T-cell (primary cell): ENCODE data around the gene PRKAG2. TPM values are rescaled to one million over a fixed set of nuclear protein-coding genes. Genes with fewer than 3 reads are reported as not detected.

Experiments
- ATAC-seq, 4 experiments: fragments of 200-7000 bp in 3 of 4; fragments of 150-1000 bp in 1 of 4; cut with Tn5 transposase; replicated peaks in 1 of 4; 1 replicate in 3 of 4; 2 replicates in 1 of 4; pipeline ENCODE4 v1.10.0; 2021; ENCODE audit warnings: moderate library complexity in 3 of 4, mild to moderate bottlenecking in 2 of 4, moderate number of reproducible peaks in 1 of 4
- CTCF ChIA-PET, 2 donors: fragments of 300-600 bp; sonication (Branson Sonifier 250); formaldehyde crosslinking; loops; one replicate each; lab custom pipeline; 2022; ENCODE audit warnings: antibody characterized with exemption in 2 of 2; lab: Charles Lee
- POLR2A ChIA-PET, 2 donors: fragments of 300-600 bp; sonication (Branson Sonifier 250); formaldehyde crosslinking; loops; one replicate each; lab custom pipeline; 2022; ENCODE audit warnings: antibody characterized with exemption in 2 of 2; lab: Charles Lee
- DNase-seq, 35 experiments: peaks; one replicate each; pipeline versions ENCODE4 v3.0.0 to v3.0.0-alpha.2; 2013 to 2023
- H3K27ac ChIP-seq: one replicate; pipeline ENCODE4 v1.5.1; 2013; ENCODE audit warnings: low read length
- H3K27me3 ChIP-seq, 2 experiments: replicated peaks in 1 of 2; 1 replicate in 1 of 2; 2 replicates in 1 of 2; pipeline versions ENCODE4 v1.6.1 to v1.7.0; 2013; ENCODE audit warnings: low read length in 1 of 2, mixed read lengths in 1 of 2; ENCODE audit not compliant: control insufficient read depth in 2 of 2, insufficient read depth in 2 of 2; ENCODE audit errors: extremely low read depth in 1 of 2
- H3K36me3 ChIP-seq, 2 donors: 1 replicate in 1 of 2; 2 replicates in 1 of 2; pipeline versions ENCODE4 v1.6.1 to v1.7.0; 2013; ENCODE audit warnings: low read length in 1 of 2; ENCODE audit not compliant: control insufficient read depth in 2 of 2, insufficient read depth in 1 of 2; ENCODE audit errors: extremely low read depth in 1 of 2
- H3K4me1 ChIP-seq, 2 experiments: 1 replicate in 1 of 2; 2 replicates in 1 of 2; pipeline versions ENCODE4 v1.6.1 to v1.7.0; 2013; ENCODE audit warnings: low read length in 2 of 2, mixed read lengths in 1 of 2; ENCODE audit not compliant: insufficient read depth in 2 of 2, control insufficient read depth in 1 of 2; ENCODE audit errors: extremely low read depth in 1 of 2
- H3K4me3 ChIP-seq, 2 donors: 1 replicate in 1 of 2; 2 replicates in 1 of 2; pipeline versions ENCODE4 v1.5.1 to v1.7.0; 2013; ENCODE audit warnings: mild to moderate bottlenecking in 2 of 2, low read length in 1 of 2, moderate library complexity in 1 of 2; ENCODE audit not compliant: control insufficient read depth in 1 of 2; ENCODE audit errors: extremely low read depth in 1 of 2
- H3K9me3 ChIP-seq: 2 replicates; pipeline ENCODE4 v1.7.0; 2013
- H3K27ac Mint-ChIP-seq, 2 donors: one replicate each; pipeline ENCODE4 v1.8.0; 2020 to 2021; ENCODE audit warnings: mild to moderate bottlenecking in 2 of 2, mixed read lengths in 2 of 2
- H3K27me3 Mint-ChIP-seq, 2 donors: one replicate each; pipeline ENCODE4 v1.8.0; 2021 to 2022; ENCODE audit warnings: mixed read lengths in 2 of 2
- H3K36me3 Mint-ChIP-seq: one replicate; pipeline ENCODE4 v1.8.0; 2021; ENCODE audit warnings: mixed read lengths
- H3K4me1 Mint-ChIP-seq, 3 donors: one replicate each; pipeline ENCODE4 v1.8.0; 2020 to 2022; ENCODE audit warnings: mixed read lengths in 3 of 3, mild to moderate bottlenecking in 1 of 3
- H3K4me3 Mint-ChIP-seq, 3 donors: one replicate each; pipeline ENCODE4 v1.8.0; 2020 to 2022; ENCODE audit warnings: mild to moderate bottlenecking in 3 of 3, mixed read lengths in 3 of 3, moderate library complexity in 3 of 3
- H3K9me3 Mint-ChIP-seq, 3 donors: one replicate each; pipeline ENCODE4 v1.8.0; 2020 to 2022; ENCODE audit warnings: mixed read lengths in 3 of 3
- WGBS: methylation state at CpG from one replicate; pipeline ENCODE4 v1.1.5; 2013; ENCODE audit warnings: missing lambda C conversion rate; ENCODE audit not compliant: insufficient coverage; 5-methylcytosine and 5-hydroxymethylcytosine counted together
- total RNA-seq, 35 experiments: library from RNA in 6 of 35; stranded (reverse) in 6 of 35; fragments of 120-200 nt in 1 of 35; gene quantifications; one replicate each; pipeline versions ENCODE4 v1.2.1 to v1.2.4 and lab custom pipeline; 2013 to 2026

The PRKAG2 gene
- total RNA-seq, 5 donors from 2014 or later (not counting 1 experiment from before 2014, with no cell fraction given), result 43.0 to 59.9 (median 49.3) TPM

DNA sequence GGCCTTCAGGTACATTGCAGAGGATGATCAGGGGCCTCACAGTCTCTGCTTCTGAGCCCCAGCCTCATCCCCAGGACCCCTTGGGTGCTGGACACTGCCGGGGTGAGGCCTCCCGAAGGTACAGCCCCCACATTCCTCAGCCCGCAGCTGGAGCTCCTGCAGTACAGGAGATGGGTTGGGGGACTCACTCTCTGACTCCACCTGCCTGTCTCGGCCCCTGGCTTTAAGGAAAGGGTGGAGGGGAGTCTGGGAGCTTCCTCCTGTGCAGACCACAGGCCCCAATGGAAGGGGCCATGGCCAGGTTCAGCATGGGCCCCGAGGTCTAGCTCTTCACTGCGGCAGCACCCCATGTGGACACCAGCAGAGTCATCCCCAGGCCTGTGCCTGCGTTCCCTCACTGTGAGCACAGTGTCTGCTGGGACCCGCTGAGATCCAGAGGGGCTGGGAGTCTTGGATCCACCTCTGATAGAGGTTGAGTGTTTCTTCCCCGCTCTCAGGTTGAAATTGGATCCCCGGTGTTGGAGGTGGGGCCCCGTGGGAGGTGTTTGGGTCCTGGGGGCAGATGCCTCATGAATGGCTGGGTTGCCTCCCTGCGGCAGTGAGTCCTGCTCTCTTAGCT is 99.9 kb downstream of the PRKAG2 start:
- WGBS, result 94% methylated on average over 6 of the region's 12 CpGs
- Histone ChIP-seq H3K4me3 (no peak overlapping the region), H3K27ac (no peak overlapping the region), H3K36me3 (peaks cover 12 to 23% of the 10 kb centered on the region in 2 donors), H3K27me3 (no peaks in the 10 kb centered on the region), H3K9me3 (no peaks in the 10 kb centered on the region), H3K4me1 (no peaks in the 10 kb centered on the region)
- Mint-ChIP-seq H3K4me1 (peaks cover 0 to 4% (median 0%) of the 10 kb centered on the region in 3 donors), H3K27ac (no peak overlapping the region), H3K9me3 (no peaks in the 10 kb centered on the region), H3K4me3 (no peak overlapping the region), H3K36me3 (peaks cover 36% of the 10 kb centered on the region), H3K27me3 (no peaks in the 10 kb centered on the region)
- POLR2A ChIA-PET, result interaction anchor here in 1 of 2 donors (0.9 kb wide), 1 partner anchor 12 kb away, joined by 3 read pairs; no protein-coding TSS in a partner anchor
- CTCF ChIA-PET, result interaction anchor here in 1 of 2 donors (1.4 kb wide), 1 partner anchor 20 kb away, joined by 5 read pairs; no protein-coding TSS in a partner anchor
- ATAC-seq (no peak), DNase-seq (no peak)

DNA sequence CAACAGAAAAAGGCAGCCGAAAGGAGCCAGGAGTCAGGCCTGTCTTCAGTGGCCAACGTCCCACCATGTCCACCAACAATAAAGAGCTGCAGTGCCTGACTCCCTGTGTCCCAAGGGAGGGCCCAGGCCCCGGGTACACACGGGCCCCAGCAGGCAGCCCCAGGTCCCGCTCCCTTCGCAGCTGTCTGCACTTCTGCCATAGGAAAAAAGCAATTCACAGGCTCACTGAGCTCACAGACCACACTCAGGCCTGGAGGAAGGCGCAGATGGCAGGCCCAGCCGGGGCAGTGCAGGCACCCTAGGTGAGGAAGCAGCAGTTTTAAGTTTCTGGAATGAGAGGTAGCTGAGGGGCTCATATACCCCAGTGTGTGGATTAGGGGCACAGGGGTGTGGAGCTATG is 100.5 kb downstream of the PRKAG2 start:
- POLR2A ChIA-PET, result interaction anchor here in 1 of 2 donors (0.9 kb wide), 1 partner anchor 12 kb away, joined by 3 read pairs; no protein-coding TSS in a partner anchor
- CTCF ChIA-PET, result interaction anchor here in 1 of 2 donors (1.4 kb wide), 1 partner anchor 19 kb away, joined by 5 read pairs; no protein-coding TSS in a partner anchor
- WGBS, result 96% methylated on average over 4 of the region's 8 CpGs
- Histone ChIP-seq H3K9me3 (no peaks in the 10 kb centered on the region), H3K4me1 (no peaks in the 10 kb centered on the region), H3K27me3 (no peaks in the 10 kb centered on the region), H3K4me3 (no peak overlapping the region), H3K27ac (no peak overlapping the region), H3K36me3 (peaks cover 12 to 23% of the 10 kb centered on the region in 2 donors)
- no peak overlapping the region for H3K4me3 Mint-ChIP-seq
- no peaks in the 10 kb centered on the region for H3K27me3 Mint-ChIP-seq
- DNase-seq (no peak), ATAC-seq (no peak)
- peaks cover 0 to 6% (median 3%) of the 10 kb centered on the region in 3 donors for H3K4me1 Mint-ChIP-seq
- no peaks in the 10 kb centered on the region for H3K9me3 Mint-ChIP-seq
- peaks cover 41% of the 10 kb centered on the region for H3K36me3 Mint-ChIP-seq
- H3K27ac Mint-ChIP-seq, result no peak overlapping the region

GRCh38 chr7:151775547-151776443 is 101.1 kb downstream of the PRKAG2 start:
- CTCF ChIA-PET, result interaction anchor here in 1 of 2 donors (1.4 kb wide), 1 partner anchor 19 kb away, joined by 5 read pairs; no protein-coding TSS in a partner anchor
- H3K4me3 ChIP-seq, result no peak overlapping the region
- H3K9me3 ChIP-seq, result no peaks in the 10 kb centered on the region
- DNase-seq (no peak), ATAC-seq (no peak)
- POLR2A ChIA-PET, result no interaction called here
- H3K27ac ChIP-seq, result no peak overlapping the region
- Mint-ChIP-seq H3K4me3 (no peak overlapping the region), H3K27ac (no peak overlapping the region), H3K9me3 (no peaks in the 10 kb centered on the region), H3K27me3 (no peaks in the 10 kb centered on the region), H3K36me3 (peaks cover 43% of the 10 kb centered on the region), H3K4me1 (peaks cover 0 to 12% (median 8%) of the 10 kb centered on the region in 3 donors)
- no peaks in the 10 kb centered on the region for H3K27me3 ChIP-seq
- peaks cover 0 to under 1% of the 10 kb centered on the region in 2 experiments for H3K4me1 ChIP-seq
- peaks cover 12 to 19% of the 10 kb centered on the region in 2 donors for H3K36me3 ChIP-seq
- WGBS, result 93% methylated on average over 12 of the region's 14 CpGs

- 96% methylated on average over 5 of the region's 8 CpGs for WGBS
- POLR2A ChIA-PET, result no interaction called here
- Histone ChIP-seq H3K27ac (no peak overlapping the region), H3K4me3 (no peak overlapping the region), H3K36me3 (peaks cover 12 to 13% of the 10 kb centered on the region in 2 donors), H3K9me3 (no peaks in the 10 kb centered on the region), H3K4me1 (peaks cover 4 to 9% of the 10 kb centered on the region in 2 experiments), H3K27me3 (no peaks in the 10 kb centered on the region)
- no peaks in the 10 kb centered on the region for H3K9me3 Mint-ChIP-seq
- no peaks in the 10 kb centered on the region for H3K27me3 Mint-ChIP-seq
- H3K4me1 Mint-ChIP-seq, result peaks cover 7 to 19% (median 15%) of the 10 kb centered on the region in 3 donors
- H3K36me3 Mint-ChIP-seq, result peaks cover 35% of the 10 kb centered on the region
- DNase-seq (no peak), ATAC-seq (no peak)
- peak overlapping the region in 1 of 2 donors; percentile 17 for H3K27ac Mint-ChIP-seq
- H3K4me3 Mint-ChIP-seq, result no peak overlapping the region
- CTCF ChIA-PET, result no interaction called here
Observed at GRCh38 chr7:151774951-151775350, 102.0 kb downstream of the PRKAG2 start.

DNA sequence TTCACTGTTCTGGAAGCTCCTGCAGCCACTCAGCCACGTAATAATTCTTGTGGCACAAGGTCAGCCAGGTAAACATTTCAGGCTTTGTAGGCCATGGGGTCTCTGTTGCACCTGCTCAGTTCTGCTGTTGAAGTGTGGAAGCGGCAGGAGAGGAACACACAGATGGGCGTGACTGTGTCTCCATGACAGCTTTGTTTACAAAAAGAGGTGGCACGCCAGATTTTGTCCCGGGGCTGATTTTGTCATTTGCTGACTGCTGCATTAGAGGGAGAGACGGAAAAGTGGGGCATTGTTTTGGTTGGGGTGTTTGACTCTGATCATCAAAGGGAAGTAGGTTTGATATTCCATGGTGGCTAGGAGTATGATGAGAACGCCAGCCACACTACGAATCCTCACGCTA is 103.1 kb downstream of the PRKAG2 start:
- Histone ChIP-seq H3K9me3 (no peaks in the 10 kb centered on the region), H3K27me3 (no peaks in the 10 kb centered on the region), H3K4me3 (no peak overlapping the region), H3K36me3 (peaks cover 6 to 8% of the 10 kb centered on the region in 2 donors), H3K4me1 (peaks cover 7 to 20% of the 10 kb centered on the region in 2 experiments), H3K27ac (no peak overlapping the region)
- DNase-seq, result no peak
- ATAC-seq, result no peak
- POLR2A ChIA-PET, result no interaction called here
- Mint-ChIP-seq H3K4me1 (peaks cover 18 to 30% (median 27%) of the 10 kb centered on the region in 3 donors), H3K36me3 (peaks cover 26% of the 10 kb centered on the region), H3K9me3 (no peaks in the 10 kb centered on the region), H3K27ac (peak overlapping the region in 1 of 2 donors; percentile 55), H3K27me3 (no peaks in the 10 kb centered on the region), H3K4me3 (no peak overlapping the region)
- WGBS, result 96% methylated on average over 9 of the region's 9 CpGs
- CTCF ChIA-PET, result interaction anchor here (0.6 to 1.0 kb wide), 2 partner anchors 8 to 103 kb away, joined by 3 to 6 read pairs; no protein-coding TSS in a partner anchor

DNA sequence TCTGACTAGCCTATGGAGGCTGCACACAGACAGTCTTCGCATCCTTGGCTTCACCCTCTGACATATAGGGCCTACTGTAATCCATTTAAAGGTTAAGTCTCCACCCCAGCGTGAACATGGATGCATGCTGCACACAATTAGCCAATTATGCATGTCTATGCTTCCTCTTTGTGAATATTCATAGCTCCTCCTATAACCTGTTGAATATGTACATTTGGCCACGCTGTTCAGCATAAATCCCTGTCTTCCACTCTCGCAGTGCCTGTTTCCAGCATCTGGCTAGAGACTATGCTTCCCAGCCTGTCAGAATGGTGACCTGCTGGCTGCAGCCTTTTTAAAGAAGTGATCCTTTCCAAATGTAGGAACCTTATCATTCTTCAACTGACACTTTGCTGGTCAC is 106.7 kb downstream of the PRKAG2 start:
- no peaks in the 10 kb centered on the region for H3K9me3 ChIP-seq
- Mint-ChIP-seq H3K9me3 (no peaks in the 10 kb centered on the region), H3K36me3 (peaks cover 35% of the 10 kb centered on the region), H3K27ac (peak overlapping the region; percentile 95 to 98), H3K27me3 (no peaks in the 10 kb centered on the region), H3K4me1 (peaks cover 52 to 62% (median 57%) of the 10 kb centered on the region in 3 donors), H3K4me3 (peak overlapping the region; percentile 17 to 67 (median 31))
- ATAC-seq, result no peak
- H3K36me3 ChIP-seq, result no peaks in the 10 kb centered on the region
- CTCF ChIA-PET, result interaction anchor here (0.6 to 1.4 kb wide), 2 partner anchors 12 to 13 kb away, joined by 3 read pairs; no protein-coding TSS in a partner anchor
- peaks cover 21 to 50% of the 10 kb centered on the region in 2 experiments for H3K4me1 ChIP-seq
- H3K27me3 ChIP-seq, result no peaks in the 10 kb centered on the region
- H3K4me3 ChIP-seq, result no peak overlapping the region
- H3K27ac ChIP-seq, result peak overlapping the region; percentile 75
- no peak for DNase-seq
- POLR2A ChIA-PET, result no interaction called here
- whole genome bisulfite sequencing, result 89% methylated on average over 3 of the region's 4 CpGs
